Measurements from ENCODE around the gene LHX1. TPM values are rescaled to one million over a fixed set of nuclear protein-coding genes. Genes with fewer than 3 reads are reported as not detected.

Gene LHX1
- total RNA-seq, 4 donors from 2014 or later: not detected

DNA sequence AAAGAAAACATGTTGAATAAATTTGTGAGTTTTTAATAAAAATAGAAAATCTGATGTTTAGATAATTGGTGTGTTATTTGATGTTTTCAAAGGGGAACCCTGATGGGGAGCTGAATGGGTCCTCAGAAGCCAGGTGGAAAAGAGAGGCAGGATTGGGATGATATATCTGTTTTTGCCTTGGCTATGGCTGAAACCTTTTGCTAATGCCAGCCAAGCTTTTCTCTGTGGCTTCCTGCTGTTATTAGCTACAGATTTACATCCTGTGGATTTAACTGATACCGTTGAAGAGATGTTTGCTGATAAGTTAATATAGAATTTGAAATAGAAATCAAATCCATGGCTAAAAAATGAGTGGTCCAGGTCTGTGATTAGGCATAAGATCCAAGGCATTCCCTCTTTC lies 7.3 kb downstream of the LHX1 start:
- no peak overlapping the region for H3K27ac ChIP-seq (replicated peaks in 1 of 4)
- DNase-seq (ENCODE audit: extremely low spot score): no peak
- H3K4me3 ChIP-seq: no peak overlapping the region
- TF ChIP-seq POLR2A (IDR thresholded peaks at IDR 0.05; ENCODE audit: low read depth): no peak
- TF ChIP-seq EP300 (IDR thresholded peaks at IDR 0.05): no peak
- TF ChIP-seq POLR2AphosphoS5 (IDR thresholded peaks at IDR 0.05): no peak
- TF ChIP-seq, protein P1, sequence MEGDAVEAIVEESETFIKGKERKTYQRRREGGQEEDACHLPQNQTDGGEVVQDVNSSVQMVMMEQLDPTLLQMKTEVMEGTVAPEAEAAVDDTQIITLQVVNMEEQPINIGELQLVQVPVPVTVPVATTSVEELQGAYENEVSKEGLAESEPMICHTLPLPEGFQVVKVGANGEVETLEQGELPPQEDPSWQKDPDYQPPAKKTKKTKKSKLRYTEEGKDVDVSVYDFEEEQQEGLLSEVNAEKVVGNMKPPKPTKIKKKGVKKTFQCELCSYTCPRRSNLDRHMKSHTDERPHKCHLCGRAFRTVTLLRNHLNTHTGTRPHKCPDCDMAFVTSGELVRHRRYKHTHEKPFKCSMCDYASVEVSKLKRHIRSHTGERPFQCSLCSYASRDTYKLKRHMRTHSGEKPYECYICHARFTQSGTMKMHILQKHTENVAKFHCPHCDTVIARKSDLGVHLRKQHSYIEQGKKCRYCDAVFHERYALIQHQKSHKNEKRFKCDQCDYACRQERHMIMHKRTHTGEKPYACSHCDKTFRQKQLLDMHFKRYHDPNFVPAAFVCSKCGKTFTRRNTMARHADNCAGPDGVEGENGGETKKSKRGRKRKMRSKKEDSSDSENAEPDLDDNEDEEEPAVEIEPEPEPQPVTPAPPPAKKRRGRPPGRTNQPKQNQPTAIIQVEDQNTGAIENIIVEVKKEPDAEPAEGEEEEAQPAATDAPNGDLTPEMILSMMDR (IDR thresholded peaks at IDR 0.05): no peak
- H3K27me3 ChIP-seq: peaks cover 33 to 81% (median 74%) of the 10 kb centered on the region in 4 donors
- 0% methylated on average over 1 of the region's 1 CpG for WGBS
- no peaks in the 10 kb centered on the region for H3K36me3 ChIP-seq
- H3K4me1 ChIP-seq: peaks cover 20 to 45% (median 31%) of the 10 kb centered on the region in 4 donors
- intact Hi-C loops (cut with DNase I): no loop called here
- no peaks in the 10 kb centered on the region for H3K9me3 ChIP-seq

DNA sequence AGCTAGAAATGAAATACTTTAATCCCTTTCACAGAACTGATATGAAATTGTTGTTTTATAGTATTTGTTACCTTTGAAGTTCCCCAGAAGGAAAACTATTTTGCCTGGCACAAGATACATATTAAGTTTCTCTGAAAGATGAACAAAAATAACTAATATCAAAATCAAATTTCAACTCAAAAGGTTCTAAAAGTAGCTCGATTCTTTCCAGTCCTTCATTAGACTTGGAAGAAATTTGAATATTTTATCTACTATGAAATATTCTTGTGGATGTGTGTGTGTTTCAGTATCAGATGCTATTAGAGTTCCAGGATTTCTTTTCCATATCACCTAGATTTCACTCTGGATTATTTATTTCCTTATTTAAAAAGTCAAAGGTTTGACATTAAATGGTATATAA lies 7.9 kb downstream of the LHX1 start:
- intact Hi-C loops (cut with DNase I): no loop called here
- H3K27me3 ChIP-seq: peaks cover 32 to 75% (median 68%) of the 10 kb centered on the region in 4 donors
- peaks cover 24 to 45% (median 32%) of the 10 kb centered on the region in 4 donors for H3K4me1 ChIP-seq
- no peak overlapping the region for H3K27ac ChIP-seq (replicated peaks in 1 of 4)
- 31% methylated on average over 1 of the region's 1 CpG for WGBS
- H3K36me3 ChIP-seq: no peaks in the 10 kb centered on the region
- DNase-seq (ENCODE audit: extremely low spot score): no peak
- no peak overlapping the region for H3K4me3 ChIP-seq
- TF ChIP-seq EP300 (IDR thresholded peaks at IDR 0.05) (no peak), POLR2AphosphoS5 (IDR thresholded peaks at IDR 0.05) (no peak), POLR2A (IDR thresholded peaks at IDR 0.05; ENCODE audit: low read depth) (no peak)
- TF ChIP-seq, protein P1 (IDR thresholded peaks at IDR 0.05): no peak
- H3K9me3 ChIP-seq: no peaks in the 10 kb centered on the region

DNA sequence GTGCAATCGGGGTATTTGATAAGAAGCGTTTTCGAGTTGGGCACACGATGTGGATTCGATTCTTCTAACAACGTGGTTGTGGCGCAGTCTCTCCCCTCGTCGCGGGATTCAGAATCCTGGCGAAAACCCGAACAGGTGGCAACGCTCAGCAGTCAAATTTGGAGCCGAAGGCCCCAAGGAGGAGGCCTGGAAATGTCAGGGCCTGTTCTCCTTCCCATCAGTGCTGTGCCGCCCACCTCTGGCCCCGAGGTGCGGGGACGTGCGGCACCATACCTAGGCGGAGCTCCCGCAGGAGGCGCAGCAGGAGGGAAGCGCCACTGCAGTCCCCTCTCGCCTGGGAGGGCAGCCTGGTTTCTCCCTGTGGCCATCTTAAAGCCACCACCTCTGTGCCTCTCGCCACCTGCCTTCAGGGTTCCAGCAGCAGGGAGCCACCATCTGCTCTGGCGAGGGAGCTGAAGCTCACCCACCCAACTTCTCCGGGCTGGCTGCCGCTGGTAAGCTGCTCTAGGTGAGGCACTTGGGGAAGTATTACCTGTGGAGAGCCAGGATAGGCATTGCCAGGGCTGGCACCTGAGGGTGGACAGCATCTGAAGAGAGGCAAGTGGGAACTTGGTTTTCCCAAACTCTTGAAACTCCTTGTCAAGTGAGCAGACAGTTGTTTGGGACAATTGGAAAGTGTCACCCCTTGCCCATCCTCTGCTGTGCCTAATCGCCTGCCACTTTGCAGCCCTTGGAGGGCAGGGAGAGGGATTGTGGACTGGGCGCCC lies 8.9 kb downstream of the LHX1 start:
- DNase-seq (ENCODE audit: extremely low spot score): no peak
- TF ChIP-seq POLR2A (IDR thresholded peaks at IDR 0.05; ENCODE audit: low read depth) (no peak), POLR2AphosphoS5 (IDR thresholded peaks at IDR 0.05) (no peak)
- TF ChIP-seq, protein P1 (IDR thresholded peaks at IDR 0.05): no peak
- 9% methylated on average over 15 of the region's 30 CpGs for WGBS
- Histone ChIP-seq H3K27ac (replicated peaks in 1 of 4) (no peak overlapping the region), H3K9me3 (no peaks in the 10 kb centered on the region), H3K4me1 (peaks cover 30 to 50% (median 39%) of the 10 kb centered on the region in 4 donors), H3K27me3 (peaks cover 29 to 65% (median 58%) of the 10 kb centered on the region in 4 donors), H3K4me3 (no peak overlapping the region), H3K36me3 (peaks cover 0 to 3% (median 0%) of the 10 kb centered on the region in 4 donors)
- intact Hi-C loops (cut with DNase I): no loop called here

DNA sequence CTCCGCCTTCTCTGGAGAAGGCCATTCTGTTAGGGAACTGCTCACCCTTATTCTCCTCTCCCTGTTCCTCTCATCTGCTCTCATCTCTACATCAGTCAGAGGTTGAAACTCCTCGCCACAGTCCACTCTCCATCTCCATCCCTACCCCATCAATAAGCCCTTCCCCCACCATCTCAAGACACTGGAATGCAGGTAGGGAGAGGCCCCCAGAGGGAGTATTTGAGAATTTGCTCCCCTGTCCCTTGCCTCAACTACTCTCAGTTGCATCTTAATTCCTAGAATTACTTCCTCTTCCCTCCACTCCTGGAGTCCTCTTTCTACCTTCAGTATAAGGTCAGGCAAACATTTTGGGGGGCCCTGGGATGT lies 9.4 kb downstream of the LHX1 start:
- intact Hi-C loops (cut with DNase I): no loop called here
- peaks cover 0 to 7% (median under 1%) of the 10 kb centered on the region in 4 donors for H3K36me3 ChIP-seq
- peaks cover 30 to 50% (median 42%) of the 10 kb centered on the region in 4 donors for H3K4me1 ChIP-seq
- peaks cover 24 to 59% (median 53%) of the 10 kb centered on the region in 4 donors for H3K27me3 ChIP-seq
- no peak overlapping the region for H3K4me3 ChIP-seq
- DNase-seq (ENCODE audit: extremely low spot score): no peak
- TF ChIP-seq, protein P1 (IDR thresholded peaks at IDR 0.05): no peak
- no peak for TF ChIP-seq POLR2A (IDR thresholded peaks at IDR 0.05; ENCODE audit: low read depth)
- TF ChIP-seq POLR2AphosphoS5 (IDR thresholded peaks at IDR 0.05): no peak
- TF ChIP-seq EP300 (IDR thresholded peaks at IDR 0.05): no peak
- H3K27ac ChIP-seq (replicated peaks in 1 of 4): no peak overlapping the region
- no peaks in the 10 kb centered on the region for H3K9me3 ChIP-seq
- 69% methylated on average over 2 of the region's 2 CpGs for WGBS
